Measurements from ENCODE around the gene SERPINA1. TPM values are rescaled to one million over a fixed set of nuclear protein-coding genes. Genes with fewer than 3 reads are reported as not detected.

The SERPINA1 gene
- total RNA-seq, 1 experiment from 2014 or later = not detected

DNA sequence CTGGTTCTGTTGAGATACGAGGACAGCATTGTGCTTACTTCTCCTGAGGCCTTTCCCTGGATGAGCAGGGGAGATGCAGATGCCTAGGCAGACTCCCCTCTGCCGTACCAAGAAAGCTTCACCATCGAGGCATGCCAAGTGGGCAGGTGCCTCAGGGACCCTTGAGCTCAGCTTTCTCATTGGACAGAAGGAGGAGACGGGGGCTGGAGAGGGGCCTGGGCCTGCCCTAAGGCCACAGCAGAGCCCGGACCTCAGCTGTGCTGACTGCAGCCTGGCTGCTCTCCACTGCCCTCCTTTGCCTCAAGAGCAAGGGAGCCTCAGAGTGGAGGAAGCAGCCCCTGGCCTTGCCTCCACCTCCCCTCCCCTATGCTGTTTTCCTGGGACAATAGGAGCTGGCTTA, 23.4 kb downstream of the SERPINA1 start:
- no peak for DNase-seq
- Histone ChIP-seq H3K23me2 (ENCODE audit: insufficient read length, low read depth, low read length, poor library complexity, severe bottlenecking) (no peaks in the 10 kb centered on the region), H3K27ac (ENCODE audit: insufficient read length, low read depth, low read length) (no peak overlapping the region), H2AK5ac (ENCODE audit: insufficient read length, low read length) (no peak overlapping the region), H2BK20ac (ENCODE audit: low read depth, low read length, poor library complexity, severe bottlenecking) (no peak overlapping the region), H4K91ac (ENCODE audit: insufficient read length, low read depth, low read length) (no peak overlapping the region), H3K79me2 (ENCODE audit: insufficient read depth, low read length) (no peaks in the 10 kb centered on the region), H2AFZ (ENCODE audit: low read length) (no peak overlapping the region), H3K14ac (ENCODE audit: insufficient read depth, low read length) (no peak overlapping the region), H3K9ac (ENCODE audit: extremely low read depth, insufficient read length, low read length) (no peak overlapping the region), H3K23ac (ENCODE audit: insufficient read length, low read depth, low read length) (no peak overlapping the region), H2BK5ac (ENCODE audit: insufficient read length, low read length) (no peak overlapping the region), H4K5ac (ENCODE audit: insufficient read length, low read depth, low read length) (no peak overlapping the region), H3K79me1 (ENCODE audit: insufficient read depth, low read depth, low read length, poor library complexity, severe bottlenecking) (no peaks in the 10 kb centered on the region), H3K4me2 (ENCODE audit: insufficient read depth, insufficient read length, low read length) (no peak overlapping the region), H3K27me3 (ENCODE audit: insufficient read depth, low read length) (no peaks in the 10 kb centered on the region), H3T11ph (ENCODE audit: low read length) (no peak overlapping the region), H4K20me1 (ENCODE audit: control insufficient read depth, insufficient read depth, insufficient read length) (no peaks in the 10 kb centered on the region), H3K9me3 (ENCODE audit: control insufficient read depth, low read depth, low read length) (no peaks in the 10 kb centered on the region), H2BK120ac (ENCODE audit: low read depth, low read length, poor library complexity, severe bottlenecking) (no peak overlapping the region), H3K4me1 (ENCODE audit: insufficient read depth, low read length) (no peaks in the 10 kb centered on the region), H3K56ac (ENCODE audit: insufficient read length, low read depth, low read length) (no peak overlapping the region), H2BK12ac (ENCODE audit: insufficient read length, low read depth, low read length) (no peak overlapping the region), H3K4ac (ENCODE audit: low read depth, low read length) (no peak overlapping the region), H4K8ac (replicated peaks; ENCODE audit: insufficient read length, low read depth, low read length) (no peak overlapping the region), H2BK15ac (ENCODE audit: low read depth, low read length) (no peak overlapping the region), H3K18ac (ENCODE audit: insufficient read length, low read depth, low read length) (no peak overlapping the region)
- TF ChIP-seq, protein P1, sequence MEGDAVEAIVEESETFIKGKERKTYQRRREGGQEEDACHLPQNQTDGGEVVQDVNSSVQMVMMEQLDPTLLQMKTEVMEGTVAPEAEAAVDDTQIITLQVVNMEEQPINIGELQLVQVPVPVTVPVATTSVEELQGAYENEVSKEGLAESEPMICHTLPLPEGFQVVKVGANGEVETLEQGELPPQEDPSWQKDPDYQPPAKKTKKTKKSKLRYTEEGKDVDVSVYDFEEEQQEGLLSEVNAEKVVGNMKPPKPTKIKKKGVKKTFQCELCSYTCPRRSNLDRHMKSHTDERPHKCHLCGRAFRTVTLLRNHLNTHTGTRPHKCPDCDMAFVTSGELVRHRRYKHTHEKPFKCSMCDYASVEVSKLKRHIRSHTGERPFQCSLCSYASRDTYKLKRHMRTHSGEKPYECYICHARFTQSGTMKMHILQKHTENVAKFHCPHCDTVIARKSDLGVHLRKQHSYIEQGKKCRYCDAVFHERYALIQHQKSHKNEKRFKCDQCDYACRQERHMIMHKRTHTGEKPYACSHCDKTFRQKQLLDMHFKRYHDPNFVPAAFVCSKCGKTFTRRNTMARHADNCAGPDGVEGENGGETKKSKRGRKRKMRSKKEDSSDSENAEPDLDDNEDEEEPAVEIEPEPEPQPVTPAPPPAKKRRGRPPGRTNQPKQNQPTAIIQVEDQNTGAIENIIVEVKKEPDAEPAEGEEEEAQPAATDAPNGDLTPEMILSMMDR (conservative IDR thresholded peaks at IDR 0.05) = no peak
- WGBS (ENCODE audit: extremely low coverage, insufficient read length, low lambda C conversion rate) = no CpG with 5 or more reads among the region's 5 CpGs
- Mint-ChIP-seq H3K27ac (no peak overlapping the region), H3K4me3 (no peak overlapping the region), H3K27me3 (ENCODE audit: low read depth) (no peaks in the 10 kb centered on the region; the same call in 1 of the 2 replicates), H3K36me3 (ENCODE audit: insufficient read depth in 1 of 3, low read depth in 3 of 3) (no peaks in the 10 kb centered on the region), H3K4me1 (peaks cover 5 to 10% of the 10 kb centered on the region in 2 experiments; a peak in 2 of 4 replicates), H3K9me3 (no peaks in the 10 kb centered on the region; a peak in 1 of 5 replicates)

Data from H9 (cell line).